NCI-H345 (cell line): Measurements from ENCODE around the gene CDC26.
"Not testable (repeated sequence)": the region's sequence is repeated elsewhere in the genome, so short reads cannot be mapped to it uniquely, and the experiment has no call there.

Experiments
- DNase-seq: peaks from one replicate; lab custom pipeline; 2025; lab: John Stamatoyannopoulos, UW

The CDC26 gene

GRCh38 chr9:113293285-113293878 is 18.0 kb upstream of the CDC26 start:
- no peak for DNase-seq

DNA sequence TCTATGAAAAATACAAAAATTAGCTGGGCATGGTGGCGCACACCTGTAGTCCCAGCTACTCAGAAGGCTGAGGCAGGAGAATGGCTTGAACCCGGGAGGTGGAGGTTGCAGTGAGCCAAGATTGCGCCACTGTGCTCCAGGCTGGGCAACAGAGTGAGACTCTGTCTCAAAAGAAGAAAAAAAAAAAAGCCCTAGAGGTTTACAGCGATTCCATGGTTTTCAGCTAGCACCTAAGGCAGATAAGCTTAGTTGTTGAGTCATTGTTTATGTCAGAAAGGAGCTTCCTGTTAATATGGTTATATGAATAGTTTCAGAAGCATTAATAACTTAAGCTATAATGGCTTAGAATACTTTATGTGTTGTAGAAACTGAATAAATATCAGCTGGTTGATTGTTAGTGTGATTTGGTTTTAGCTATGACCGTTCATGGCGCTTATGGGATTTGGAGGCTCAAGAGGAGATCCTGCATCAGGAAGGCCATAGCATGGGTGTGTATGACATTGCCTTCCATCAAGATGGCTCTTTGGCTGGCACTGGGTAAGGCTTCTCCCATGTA is 14.8 kb upstream of the CDC26 start:
- DNase-seq, result no peak

- no peak for DNase-seq
Measured at GRCh38 chr9:113289091-113289490, 13.7 kb upstream of the CDC26 start.

- DNase-seq, result no peak
Measured at GRCh38 chr9:113281356-113281755, 6.0 kb upstream of the CDC26 start.

DNA sequence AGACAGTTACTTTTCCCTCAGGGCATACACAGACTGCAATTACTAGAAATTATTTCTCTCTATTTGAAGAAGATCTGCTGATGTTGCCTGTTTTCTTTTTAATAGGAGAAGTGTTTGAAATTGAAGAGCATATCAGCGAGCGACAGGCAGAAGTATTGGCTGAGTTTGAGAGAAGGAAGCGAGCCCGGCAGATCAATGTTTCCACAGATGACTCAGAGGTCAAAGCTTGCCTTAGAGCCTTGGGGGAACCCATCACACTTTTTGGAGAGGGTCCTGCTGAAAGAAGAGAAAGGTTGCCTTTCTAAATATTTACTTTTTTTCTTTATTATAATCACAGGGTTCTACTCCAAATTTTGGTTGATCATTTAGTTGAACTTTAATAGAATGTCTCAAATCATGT is 3.5 kb upstream of the CDC26 start:
- DNase-seq, result no peak

- peak; percentile 73 for DNase-seq
Measured at GRCh38 chr9:113274474-113275156, 757 bp downstream of the CDC26 start.

- DNase-seq, result no peak
Measured at GRCh38 chr9:113269871-113270270, 5.5 kb downstream of the CDC26 start.

GRCh38 chr9:113269355-113269754 is 6.0 kb downstream of the CDC26 start:
- DNase-seq, result no peak

DNA sequence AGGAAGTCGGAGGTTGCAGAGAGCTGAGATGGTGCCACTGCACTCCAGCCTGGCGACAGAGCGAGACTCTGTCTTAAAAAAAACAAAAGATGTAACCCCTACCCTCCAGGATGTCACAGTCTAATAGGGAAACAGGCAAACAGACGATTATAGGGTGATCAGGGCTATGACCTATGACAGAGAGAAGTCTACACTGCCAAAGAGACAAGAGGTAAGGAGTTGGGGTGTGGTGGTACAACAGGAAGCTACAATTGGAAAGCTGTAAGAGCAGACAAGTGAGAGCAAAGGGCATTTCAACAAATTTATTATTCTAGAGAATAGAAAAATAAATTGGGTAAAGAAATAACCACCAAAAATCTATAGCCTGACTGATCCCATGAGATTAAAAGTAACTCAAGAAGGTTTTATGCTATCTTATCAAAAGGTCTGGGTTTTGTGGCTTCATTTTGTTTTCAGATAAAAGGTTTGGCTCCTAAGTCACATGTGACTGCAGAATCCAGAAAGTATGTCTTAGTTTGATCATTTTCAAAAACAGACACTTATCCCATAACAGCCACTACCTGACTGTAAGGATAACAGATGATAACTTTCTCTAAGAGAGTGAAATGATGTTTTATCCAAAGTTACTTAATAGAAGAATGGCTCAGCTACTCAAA is 7.3 kb downstream of the CDC26 start:
- DNase-seq, result no peak

DNA sequence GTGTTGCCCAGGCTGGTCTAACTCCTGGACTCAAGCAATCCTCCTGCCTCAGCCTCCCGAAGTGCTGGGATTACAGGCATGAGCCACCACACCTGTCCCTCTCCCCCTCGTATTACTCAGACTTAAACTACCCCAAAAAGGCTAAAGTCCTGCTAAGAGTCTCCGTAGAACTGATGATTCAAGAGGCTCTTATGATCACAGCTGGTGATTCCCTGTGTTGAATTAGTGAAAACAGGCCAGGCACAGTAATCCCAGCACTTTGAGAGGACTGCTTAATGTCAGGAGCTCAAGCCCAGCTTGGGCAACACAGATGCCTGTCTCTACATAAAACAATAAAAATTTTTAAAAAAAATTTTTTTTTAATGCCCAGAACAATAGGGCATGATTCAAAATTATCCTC is 9.2 kb downstream of the CDC26 start:
- no peak for DNase-seq

- no peak for DNase-seq
Measured at GRCh38 chr9:113261917-113262671, 13.3 kb downstream of the CDC26 start.

GRCh38 chr9:113258282-113258681 is 17.1 kb downstream of the CDC26 start:
- no peak for DNase-seq

DNA sequence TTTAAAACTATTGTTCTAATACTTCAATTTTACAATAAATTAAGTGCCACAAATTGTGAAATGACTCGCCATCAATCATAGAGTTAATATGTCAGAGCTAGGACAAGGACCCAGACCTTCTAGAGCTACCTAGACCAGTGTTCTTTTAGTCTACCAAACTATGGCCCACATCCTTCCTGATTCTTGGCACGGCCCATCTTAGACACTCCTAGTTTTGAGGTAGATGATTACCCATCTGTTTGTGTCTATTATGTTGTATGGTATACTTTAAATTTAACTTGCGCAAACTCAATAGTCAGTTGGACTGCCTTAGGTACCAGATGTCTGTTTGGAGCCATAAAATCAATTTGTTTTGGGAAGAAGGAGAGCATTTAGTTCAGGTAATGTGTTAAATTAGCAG is 17.5 kb downstream of the CDC26 start:
- DNase-seq, result no peak

GRCh38 chr9:113255438-113255837 is 19.9 kb downstream of the CDC26 start:
- DNase-seq, result no peak

GRCh38 chr9:113254991-113255390 is 20.4 kb downstream of the CDC26 start:
- DNase-seq, result no peak

DNA sequence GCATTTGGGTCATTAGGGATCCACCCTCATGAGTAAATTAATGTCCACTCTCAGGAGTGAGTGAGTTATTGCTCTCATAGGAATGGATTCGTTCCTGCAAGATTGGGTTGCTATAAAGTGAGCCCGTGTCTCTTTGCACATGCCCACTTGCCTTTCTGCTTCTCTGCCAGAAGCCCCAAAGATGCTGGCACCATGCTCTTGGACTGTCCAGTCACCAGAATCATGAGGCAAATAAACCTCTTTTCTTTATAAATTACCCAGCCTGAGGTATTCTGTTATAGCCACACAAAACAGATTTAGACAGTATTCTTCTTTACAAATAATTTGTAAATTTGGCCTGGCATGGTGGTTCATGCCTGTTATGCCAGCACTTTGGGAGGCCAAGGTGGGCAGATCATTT is 24.6 kb downstream of the CDC26 start:
- no peak for DNase-seq

DNA sequence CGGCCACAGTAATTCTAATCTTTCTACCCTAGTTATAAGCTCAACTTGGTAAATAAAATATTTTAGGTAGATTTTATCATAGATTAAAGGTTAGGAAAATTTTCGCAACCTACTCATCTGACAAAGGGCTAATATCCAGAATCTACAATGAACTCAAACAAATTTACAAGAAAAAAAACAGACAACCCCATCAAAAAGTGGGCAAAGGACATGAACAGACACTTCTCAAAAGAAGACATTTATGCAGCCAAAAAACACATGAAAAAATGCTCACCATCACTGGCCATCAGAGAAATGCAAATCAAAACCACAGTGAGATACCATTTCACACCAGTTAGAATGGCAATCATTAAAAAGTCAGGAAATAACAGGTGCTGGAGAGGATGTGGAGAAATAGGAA is 25.7 kb downstream of the CDC26 start:
- not testable (repeated sequence) for DNase-seq

DNA sequence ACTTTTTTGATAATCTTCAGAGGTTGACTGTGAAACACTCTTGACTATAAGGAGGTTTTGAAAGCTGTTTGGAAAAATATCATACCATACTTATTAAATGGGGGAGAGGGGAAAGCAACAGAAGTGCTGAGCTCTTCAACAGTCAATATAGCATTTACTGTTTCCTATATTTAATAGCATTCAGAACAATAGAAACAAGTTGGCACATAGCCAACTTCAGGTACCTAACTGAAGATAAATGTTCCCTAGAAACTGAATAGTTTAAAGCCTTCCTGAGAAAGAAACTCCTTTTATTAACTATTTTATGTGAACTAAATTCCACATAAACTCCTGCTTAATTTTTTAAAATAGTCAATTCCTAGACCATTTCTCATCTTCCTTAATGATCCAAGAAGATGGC is 27.7 kb downstream of the CDC26 start:
- peak; percentile 36 for DNase-seq

- DNase-seq, result no peak
Measured at GRCh38 chr9:113246928-113247327, 28.4 kb downstream of the CDC26 start.

DNA sequence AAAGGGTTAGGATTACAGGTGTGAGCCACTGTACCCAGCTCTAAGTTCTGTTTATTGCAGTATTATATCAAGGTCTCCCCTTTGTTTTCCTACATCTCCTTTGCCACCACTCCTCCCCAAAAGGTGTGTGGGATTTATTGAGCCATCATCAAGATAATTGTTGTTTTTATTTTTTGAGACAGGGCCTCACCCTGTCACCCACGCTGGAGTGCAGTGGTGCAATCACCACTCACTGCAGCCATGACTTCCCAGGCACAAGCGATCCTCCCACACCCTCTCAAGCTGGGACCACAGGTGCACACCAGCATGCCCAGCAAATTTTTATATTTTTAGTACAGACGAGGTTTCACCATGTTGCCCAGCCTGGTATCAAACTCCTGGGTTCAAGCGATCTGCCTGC is 29.5 kb downstream of the CDC26 start:
- DNase-seq, result no peak

GRCh38 chr9:113244556-113244955 is 30.8 kb downstream of the CDC26 start:
- no peak for DNase-seq

GRCh38 chr9:113241161-113241560 is 34.2 kb downstream of the CDC26 start:
- no peak for DNase-seq

- no peak for DNase-seq
Measured at GRCh38 chr9:113238859-113239232, 36.5 kb downstream of the CDC26 start.
